ENCODE measurements around the gene PRKAG2. TPM values are rescaled to one million over a fixed set of nuclear protein-coding genes. Genes with fewer than 3 reads are reported as not detected.

PRKAG2 gene
- total RNA-seq, 2 donors from 2014 or later: 38.3 to 78.5 TPM

- H3K9me3 ChIP-seq: no peaks in the 10 kb centered on the region
- H3K27me3 ChIP-seq (replicated peaks; ENCODE audit: insufficient read depth): no peaks in the 10 kb centered on the region
- H3K36me3 ChIP-seq: no peaks in the 10 kb centered on the region
- H3K27ac ChIP-seq: no peak overlapping the region
- DNase-seq (ENCODE audit: low spot score): no peak
- ATAC-seq (ENCODE audit: insufficient number of reproducible peaks, low FRiP score, low read depth): no peak
- peaks cover 0 to 6% of the 10 kb centered on the region in 2 donors for H3K4me1 ChIP-seq (ENCODE audit: control insufficient read depth in 1 of 2, low read depth in 2 of 2)
- H3K4me3 ChIP-seq: no peak overlapping the region
- no peak for TF ChIP-seq CTCF (IDR thresholded peaks at IDR 0.05)
Measured at GRCh38 chr7:151616443-151617213, 260.3 kb downstream of the PRKAG2 start.

GRCh38 chr7:151615784-151616183, 261.1 kb downstream of the PRKAG2 start:
- ATAC-seq (ENCODE audit: insufficient number of reproducible peaks, low FRiP score, low read depth): no peak
- Histone ChIP-seq H3K27ac (no peak overlapping the region), H3K36me3 (no peaks in the 10 kb centered on the region), H3K4me1 (ENCODE audit: control insufficient read depth in 1 of 2, low read depth in 2 of 2) (peaks cover 0 to 6% of the 10 kb centered on the region in 2 donors), H3K27me3 (replicated peaks; ENCODE audit: insufficient read depth) (no peaks in the 10 kb centered on the region), H3K9me3 (no peaks in the 10 kb centered on the region), H3K4me3 (no peak overlapping the region)
- TF ChIP-seq CTCF (IDR thresholded peaks at IDR 0.05): no peak
- no peak for DNase-seq (ENCODE audit: low spot score)

- peaks cover 0 to 6% of the 10 kb centered on the region in 2 donors for H3K4me1 ChIP-seq (ENCODE audit: control insufficient read depth in 1 of 2, low read depth in 2 of 2)
- H3K9me3 ChIP-seq: no peaks in the 10 kb centered on the region
- no peak for ATAC-seq (ENCODE audit: insufficient number of reproducible peaks, low FRiP score, low read depth)
- H3K27ac ChIP-seq: no peak overlapping the region
- H3K36me3 ChIP-seq: no peaks in the 10 kb centered on the region
- H3K4me3 ChIP-seq: no peak overlapping the region
- no peaks in the 10 kb centered on the region for H3K27me3 ChIP-seq (replicated peaks; ENCODE audit: insufficient read depth)
- no peak for DNase-seq (ENCODE audit: low spot score)
- TF ChIP-seq CTCF (IDR thresholded peaks at IDR 0.05): no peak
Measured at GRCh38 chr7:151615058-151615457, 261.9 kb downstream of the PRKAG2 start.

- Histone ChIP-seq H3K4me1 (ENCODE audit: control insufficient read depth in 1 of 2, low read depth in 2 of 2) (peaks cover 0 to 6% of the 10 kb centered on the region in 2 donors), H3K9me3 (no peaks in the 10 kb centered on the region), H3K27ac (no peak overlapping the region), H3K36me3 (no peaks in the 10 kb centered on the region), H3K27me3 (replicated peaks; ENCODE audit: insufficient read depth) (no peaks in the 10 kb centered on the region), H3K4me3 (no peak overlapping the region)
- ATAC-seq (ENCODE audit: insufficient number of reproducible peaks, low FRiP score, low read depth): no peak
- no peak for DNase-seq (ENCODE audit: low spot score)
- TF ChIP-seq CTCF (IDR thresholded peaks at IDR 0.05): no peak
Measured at GRCh38 chr7:151614019-151614418, 262.9 kb downstream of the PRKAG2 start.

GRCh38 chr7:151611878-151612277, 265.0 kb downstream of the PRKAG2 start:
- TF ChIP-seq CTCF (IDR thresholded peaks at IDR 0.05): no peak
- no peak for DNase-seq (ENCODE audit: low spot score)
- no peak for ATAC-seq (ENCODE audit: insufficient number of reproducible peaks, low FRiP score, low read depth)
- H3K4me3 ChIP-seq: no peak overlapping the region
- peaks cover 0 to 11% of the 10 kb centered on the region in 2 donors for H3K4me1 ChIP-seq (ENCODE audit: control insufficient read depth in 1 of 2, low read depth in 2 of 2)
- H3K27ac ChIP-seq: no peak overlapping the region
- H3K27me3 ChIP-seq (replicated peaks; ENCODE audit: insufficient read depth): no peaks in the 10 kb centered on the region
- H3K36me3 ChIP-seq: no peaks in the 10 kb centered on the region
- no peaks in the 10 kb centered on the region for H3K9me3 ChIP-seq
